HepG2 (cell line): ENCODE data around the gene DMPK. TPM values are rescaled to one million over a fixed set of nuclear protein-coding genes. Genes with fewer than 3 reads are reported as not detected.

Experiments
- DRAP1 ChIP-seq: IDR thresholded peaks from 2 replicates; pipeline ENCODE4 v1.6.1; 2016; ENCODE audit warnings: missing genetic modification reagents, missing compliant biosample characterization
- ELF3 ChIP-seq: IDR thresholded peaks from 2 replicates; pipeline ENCODE4 v1.6.1; 2016; ENCODE audit warnings: missing genetic modification reagents, missing compliant biosample characterization
- GABPA ChIP-seq, 2 experiments: IDR thresholded peaks; 2 replicates each; pipeline ENCODE4 v1.6.1; 2011 to 2016; ENCODE audit warnings: low read depth in 2 of 2, low read length in 1 of 2, missing biosample characterization in 1 of 2, missing genetic modification characterization in 1 of 2
- HHEX ChIP-seq: IDR thresholded peaks from 2 replicates; pipeline ENCODE4 v1.6.1; 2016; ENCODE audit warnings: control low read depth
- HOXD1 ChIP-seq: sonication (generic); formaldehyde crosslinking; IDR thresholded peaks from 2 replicates; pipeline ENCODE4 v1.5.0; 2020; ENCODE audit warnings: missing genetic modification reagents
- IRF2 ChIP-seq: IDR thresholded peaks from 2 replicates; pipeline ENCODE4 v1.6.1; 2018; ENCODE audit warnings: missing genetic modification reagents, missing compliant biosample characterization
- KLF16 ChIP-seq, 2 experiments: sonication (generic) in 1 of 2; formaldehyde crosslinking in 1 of 2; IDR thresholded peaks; 2 replicates each; pipeline versions ENCODE4 v1.6.1 to v1.8.0; 2016 to 2023; ENCODE audit warnings: missing genetic modification reagents in 2 of 2, missing compliant biosample characterization in 1 of 2
- KLF9 ChIP-seq: IDR thresholded peaks from 2 replicates; pipeline ENCODE4 v1.6.1; 2016; ENCODE audit warnings: low read depth
- NFE2 ChIP-seq: sonication (generic); formaldehyde crosslinking; IDR thresholded peaks from 2 replicates; pipeline ENCODE4 v1.4.0; 2020; ENCODE audit warnings: missing genetic modification reagents
- SAFB2 ChIP-seq: sonication (generic); formaldehyde crosslinking; IDR thresholded peaks from 2 replicates; pipeline ENCODE4 v1.5.1; 2020; ENCODE audit warnings: missing genetic modification reagents, low read depth, mild to moderate bottlenecking, borderline replicate concordance
- SMAD9 ChIP-seq: sonication (generic); formaldehyde crosslinking; IDR thresholded peaks from 2 replicates; pipeline ENCODE4 v1.5.1; 2020; ENCODE audit warnings: mild to moderate bottlenecking, missing genetic modification reagents
- SNRNP70 ChIP-seq: fragments of 200-400 bp; formaldehyde crosslinking; IDR thresholded peaks from 2 replicates; pipeline ENCODE4 v1.6.1; 2017; ENCODE audit warnings: mild to moderate bottlenecking, low read depth, low read length, moderate library complexity
- TBL1XR1 ChIP-seq: fragments of 150-350 bp; IDR thresholded peaks from 2 replicates; pipeline ENCODE4 v1.6.1; 2014; ENCODE audit warnings: borderline replicate concordance, low read length; ENCODE audit not compliant: partially characterized antibody
- TEAD3 ChIP-seq: optimal IDR thresholded peaks from 2 replicates; pipeline ENCODE3; 2016; ENCODE audit warnings: borderline replicate concordance
- TFDP1 ChIP-seq: IDR thresholded peaks from 2 replicates; pipeline ENCODE4 v1.6.1; 2016; ENCODE audit warnings: missing compliant biosample characterization, missing genetic modification reagents, borderline replicate concordance
- TMF1 ChIP-seq: sonication (generic); formaldehyde crosslinking; IDR thresholded peaks from 2 replicates; pipeline ENCODE4 v1.8.1; 2022; ENCODE audit warnings: low read depth, missing genetic modification reagents
- ZBTB37 ChIP-seq: sonication (generic); formaldehyde crosslinking; IDR thresholded peaks from 2 replicates; pipeline ENCODE4 v1.4.0; 2020; ENCODE audit warnings: mild to moderate bottlenecking, missing genetic modification reagents
- ZNF20 ChIP-seq: sonication (generic); formaldehyde crosslinking; IDR thresholded peaks from 2 replicates; pipeline ENCODE4 v1.4.0; 2020; ENCODE audit warnings: mild to moderate bottlenecking, moderate library complexity, missing genetic modification reagents
- ZNF235 ChIP-seq: sonication (generic); formaldehyde crosslinking; IDR thresholded peaks from 2 replicates; pipeline ENCODE4 v1.8.1; 2023; ENCODE audit warnings: mild to moderate bottlenecking, missing genetic modification reagents, borderline replicate concordance
- ZNF30 ChIP-seq: sonication (generic); formaldehyde crosslinking; IDR thresholded peaks from 2 replicates; pipeline ENCODE4 v1.5.0; 2020; ENCODE audit warnings: mild to moderate bottlenecking, missing genetic modification reagents
- ZNF460 ChIP-seq: sonication (generic); formaldehyde crosslinking; IDR thresholded peaks from 2 replicates; pipeline ENCODE4 v1.5.1; 2020; ENCODE audit warnings: missing genetic modification reagents, mild to moderate bottlenecking, borderline replicate concordance
- ZNF879 ChIP-seq: sonication (generic); formaldehyde crosslinking; IDR thresholded peaks from 2 replicates; pipeline ENCODE4 v1.8.1; 2023; ENCODE audit warnings: missing genetic modification reagents
- ZSCAN22 ChIP-seq: sonication (generic); formaldehyde crosslinking; IDR thresholded peaks from 2 replicates; pipeline ENCODE4 v1.4.0; 2020; ENCODE audit warnings: mild to moderate bottlenecking, missing genetic modification reagents
- polyA plus RNA-seq, 8 experiments: library from polyadenylated mRNA; depleted of rRNA in 3 of 8; stranded (reverse) in 7 of 8; unstranded in 1 of 8; fragments of >200 nt; fragmentation: Illumina TruSeq in 4 of 8; extraction: Trizol in 4 of 8; gene quantifications; 2 replicates each; pipeline versions ENCODE4 v1.2.1 to v1.2.3, GENCODE V29; 2011 to 2016; ENCODE audit warnings: low read depth in 4 of 8, missing spikeins in 1 of 8, mixed read lengths in 1 of 8; ENCODE audit not compliant: insufficient read depth in 1 of 8
- total RNA-seq, 5 experiments: library from RNA; depleted of rRNA; stranded (reverse); fragments of >200 nt; fragmentation: Illumina TruSeq; extraction: Trizol; gene quantifications; 2 replicates each; pipeline ENCODE4 v1.2.3, GENCODE V29; 2016; ENCODE audit warnings: low read depth in 1 of 5
- TF ChIP-seq, protein P1 (sequence below): IDR thresholded peaks from 2 replicates; pipeline ENCODE4 v1.6.1; 2016

DMPK gene
- total and polyA plus RNA-seq, 2 of the 13 experiments (the other 11 are each of a cell fraction or from before 2014, with no cell fraction given) = 5.3 to 8.8 TPM

GRCh38 chr19:45792470-45793177, 10.3 kb upstream of the DMPK start, which contains the start of gene DMWD (continued):
- TF ChIP-seq IRF2 (CRISPR knock-in tag) (0 out of 2 replicates have a peak, but pooled peaks have one; percentile 16), ZNF879 (CRISPR knock-in tag) (no peak), ZNF235 (CRISPR knock-in tag) (no peak), KLF16 (CRISPR knock-in tag; IDR thresholded peaks at IDR 0.05) (no peak; a peak in 1 of 4 replicates), TEAD3 (CRISPR knock-in tag) (peak; percentile 31), ELF3 (no peak), ZSCAN22 (CRISPR knock-in tag) (no peak), HHEX (no peak), NFE2 (CRISPR knock-in tag) (no peak), ZNF30 (CRISPR knock-in tag) (no peak), KLF9 (CRISPR knock-in tag) (no peak), TBL1XR1 (no peak), ZNF460 (no peak), TMF1 (no peak), SNRNP70 (no peak), ZNF20 (no peak), SAFB2 (CRISPR knock-in tag) (0 out of 2 replicates have a peak, but pooled peaks have one; percentile 32), HOXD1 (CRISPR knock-in tag) (no peak), ZBTB37 (CRISPR knock-in tag) (no peak), DRAP1 (peak; percentile 66), GABPA (IDR thresholded peaks at IDR 0.05; ENCODE audit: low read depth, low read length) (peak; percentile 94), GABPA (CRISPR knock-in tag; IDR thresholded peaks at IDR 0.05; ENCODE audit: low read depth) (peak; percentile 89), TFDP1 (CRISPR knock-in tag) (no peak), SMAD9 (CRISPR knock-in tag) (no peak)
- TF ChIP-seq, protein P1, sequence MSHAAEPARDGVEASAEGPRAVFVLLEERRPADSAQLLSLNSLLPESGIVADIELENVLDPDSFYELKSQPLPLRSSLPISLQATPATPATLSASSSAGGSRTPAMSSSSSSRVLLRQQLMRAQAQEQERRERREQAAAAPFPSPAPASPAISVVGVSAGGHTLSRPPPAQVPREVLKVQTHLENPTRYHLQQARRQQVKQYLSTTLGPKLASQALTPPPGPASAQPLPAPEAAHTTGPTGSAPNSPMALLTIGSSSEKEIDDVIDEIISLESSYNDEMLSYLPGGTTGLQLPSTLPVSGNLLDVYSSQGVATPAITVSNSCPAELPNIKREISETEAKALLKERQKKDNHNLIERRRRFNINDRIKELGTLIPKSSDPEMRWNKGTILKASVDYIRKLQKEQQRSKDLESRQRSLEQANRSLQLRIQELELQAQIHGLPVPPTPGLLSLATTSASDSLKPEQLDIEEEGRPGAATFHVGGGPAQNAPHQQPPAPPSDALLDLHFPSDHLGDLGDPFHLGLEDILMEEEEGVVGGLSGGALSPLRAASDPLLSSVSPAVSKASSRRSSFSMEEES = no peak
